ENCODE measurements around the gene SLIT3.

SLIT3 gene

DNA sequence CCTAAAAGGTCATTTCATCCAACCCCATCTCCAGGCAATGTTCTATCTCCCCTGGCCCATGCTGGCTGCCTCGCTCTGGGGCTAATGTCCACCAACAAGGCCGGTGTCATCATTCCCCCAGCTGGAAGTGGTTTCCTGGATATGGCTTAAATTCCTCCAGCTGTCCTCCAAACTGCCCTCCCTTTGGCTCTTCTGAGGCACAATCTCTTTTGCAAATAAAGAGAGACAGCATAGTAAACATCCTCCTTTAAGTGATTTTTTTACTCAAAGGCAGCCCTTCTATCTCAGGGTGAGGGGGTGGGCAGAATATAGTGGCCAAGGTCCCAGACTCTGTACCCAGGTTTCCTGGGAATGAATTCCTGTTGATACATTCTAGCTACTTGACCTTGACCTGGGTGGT, 604.3 kb downstream of the SLIT3 start:
- no peak for DNase-seq (ENCODE audit: low read depth)

DNA sequence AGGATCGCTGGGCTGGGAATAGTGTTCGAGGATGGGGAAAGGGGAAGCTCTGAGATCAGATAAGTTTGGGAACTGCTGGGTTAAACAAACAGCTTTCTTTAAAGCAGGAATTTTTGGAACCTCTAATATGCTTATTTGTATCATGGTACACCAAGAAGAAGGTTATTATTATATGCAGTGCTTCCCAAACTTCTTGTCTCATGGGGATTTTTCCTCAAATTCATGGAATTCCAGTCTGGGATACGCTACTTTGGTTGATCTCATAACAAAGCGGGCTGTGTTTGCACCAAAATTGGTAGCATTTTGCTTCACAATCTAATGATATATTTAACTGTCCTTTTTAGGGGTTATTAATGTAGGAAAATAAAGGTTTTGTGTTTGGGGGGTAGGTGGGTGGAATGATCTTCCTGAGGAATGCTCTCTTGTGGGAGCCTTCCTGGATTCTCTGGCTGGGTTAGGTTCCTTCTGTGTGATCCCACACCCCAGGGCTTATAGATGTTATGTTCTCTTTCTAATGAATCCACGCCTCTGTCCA, 605.6 kb downstream of the SLIT3 start:
- DNase-seq (ENCODE audit: low read depth) = no peak

DNA sequence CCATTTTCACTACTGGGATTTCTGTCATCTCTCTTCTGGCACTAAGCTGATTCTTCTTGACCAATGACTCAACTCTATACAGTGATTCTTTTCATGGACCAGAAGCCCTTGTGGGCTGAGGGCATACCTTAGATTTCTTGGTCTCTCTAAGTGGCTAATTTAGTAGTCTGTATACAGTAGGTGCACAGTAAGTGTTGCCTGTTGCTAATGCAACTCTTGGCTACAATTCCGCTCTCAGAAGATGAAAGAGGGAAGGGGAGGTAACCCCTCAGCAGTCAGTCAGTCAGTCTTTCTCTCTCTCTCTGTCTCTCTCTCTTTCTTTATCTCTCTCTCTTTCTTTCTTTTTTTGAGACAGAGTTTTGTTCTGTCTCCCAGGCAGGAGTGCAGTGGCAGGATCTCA, 606.6 kb downstream of the SLIT3 start:
- DNase-seq (ENCODE audit: low read depth) = no peak

DNA sequence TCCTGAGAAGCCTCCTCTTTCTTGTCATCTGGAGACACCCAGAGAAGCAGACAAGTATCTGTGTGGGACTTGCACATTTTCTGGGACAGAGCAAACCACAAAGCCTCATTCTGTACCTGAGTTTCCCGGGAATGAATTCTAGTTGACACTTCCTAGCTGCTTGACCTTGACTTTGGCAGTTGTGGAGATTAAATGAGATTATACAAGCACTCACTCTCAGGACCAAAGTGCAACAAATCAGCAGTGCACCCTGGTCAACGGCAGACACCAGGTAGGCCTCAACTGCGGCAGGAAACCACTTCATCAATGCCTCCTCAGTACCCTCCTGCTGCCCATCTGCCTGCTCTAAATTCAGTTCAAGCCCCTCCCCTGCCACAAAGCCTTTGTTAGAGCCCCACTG, 607.1 kb downstream of the SLIT3 start:
- DNase-seq (ENCODE audit: low read depth) = no peak

DNA sequence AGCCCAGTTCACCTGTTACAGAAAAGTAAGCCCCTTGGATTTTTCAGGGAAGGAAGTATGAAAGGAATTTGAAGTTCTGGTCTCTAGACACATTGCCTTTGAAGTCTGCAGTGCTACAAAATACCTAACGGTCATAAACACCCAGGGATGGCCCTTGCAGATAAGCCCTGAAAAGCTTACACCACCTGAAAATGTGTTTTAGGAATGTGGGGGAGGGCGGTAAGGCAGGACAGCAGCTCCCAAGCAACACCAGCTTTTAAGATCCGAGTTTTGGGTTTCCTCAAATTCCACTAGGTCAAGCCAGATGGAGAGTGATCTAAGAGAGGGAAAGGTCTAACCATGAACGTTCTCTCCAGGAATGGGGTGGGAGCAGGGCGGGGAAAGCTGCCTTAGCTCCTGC, 607.6 kb downstream of the SLIT3 start:
- no peak for DNase-seq (ENCODE audit: low read depth)

DNA sequence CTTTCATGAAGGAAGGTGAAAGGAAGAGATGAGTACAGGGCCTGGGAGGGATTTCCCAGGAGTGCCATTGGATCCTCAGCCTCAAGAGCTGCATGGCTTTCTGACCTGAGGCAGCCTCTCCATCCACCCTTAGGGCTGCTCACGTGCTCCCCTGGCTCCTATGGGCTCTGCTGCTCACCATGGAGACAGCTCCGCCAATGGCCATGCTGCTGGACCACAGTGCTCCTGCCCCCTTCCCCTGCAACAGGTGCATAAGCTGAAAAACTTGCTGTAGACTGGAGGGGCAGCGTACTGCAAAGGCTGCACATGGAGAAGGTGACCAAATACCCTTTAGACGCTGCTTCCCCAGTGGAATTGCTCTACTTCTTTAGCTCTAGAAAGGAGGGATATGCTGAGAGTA, 609.0 kb downstream of the SLIT3 start:
- DNase-seq (ENCODE audit: low read depth) = no peak

DNA sequence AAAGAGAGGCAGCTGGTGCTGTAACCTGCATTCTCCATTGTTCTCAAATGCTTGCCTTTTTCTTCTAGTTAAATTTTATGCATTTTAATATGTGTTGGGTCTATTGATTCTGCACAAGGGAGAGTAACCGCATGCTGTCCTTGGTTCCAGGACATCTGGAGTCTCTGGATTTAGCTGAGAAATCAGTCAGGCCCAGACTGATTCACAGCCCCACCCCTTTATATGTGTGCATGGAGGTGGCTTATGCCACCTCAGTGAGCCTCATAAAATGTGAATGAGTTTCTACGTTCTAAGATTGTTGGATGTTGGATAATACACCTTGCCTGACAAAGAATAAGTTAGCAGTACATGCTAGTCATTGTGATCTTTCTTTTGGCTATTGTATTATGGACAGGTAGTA, 611.7 kb downstream of the SLIT3 start:
- DNase-seq (ENCODE audit: low read depth) = no peak

DNA sequence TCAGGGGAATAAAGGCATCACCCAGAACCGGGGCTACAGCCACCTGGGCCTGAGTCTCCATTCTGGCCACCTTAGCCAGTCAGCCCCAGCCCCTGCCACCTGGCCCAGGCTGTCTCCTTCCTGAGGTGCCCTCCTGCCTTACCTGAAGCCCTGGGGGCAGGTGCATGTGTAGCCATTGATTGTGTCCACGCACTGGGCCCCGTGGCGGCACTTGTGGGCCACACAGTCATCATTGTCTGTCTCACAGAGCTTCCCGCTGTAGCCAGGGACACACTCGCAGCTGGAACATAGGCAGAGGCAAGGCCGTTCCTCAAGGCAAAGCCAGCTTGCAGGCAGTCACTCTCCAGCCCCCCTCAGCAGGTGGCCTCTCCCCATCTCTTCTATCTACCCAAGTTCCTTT, 614.1 kb downstream of the SLIT3 start:
- no peak for DNase-seq (ENCODE audit: low read depth)

DNA sequence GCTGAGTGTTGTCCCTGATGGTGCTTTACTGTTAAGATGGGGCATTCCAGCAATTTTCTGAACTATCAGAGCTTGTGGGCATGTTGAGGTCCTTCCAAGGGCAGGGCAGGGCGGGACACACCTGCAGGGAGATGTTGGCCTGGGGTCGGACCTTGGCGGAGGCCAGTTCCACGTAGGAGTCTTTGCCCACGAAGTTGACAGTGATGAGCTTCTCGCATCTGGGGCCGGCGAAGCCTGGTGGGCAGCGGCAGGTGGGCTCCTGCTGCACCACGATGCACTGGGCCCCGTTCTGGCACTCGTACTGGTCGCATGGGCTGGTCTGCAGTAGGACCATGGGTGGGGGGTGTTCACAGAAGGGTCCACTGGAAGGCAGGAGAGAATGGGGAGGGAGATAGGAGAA, 615.4 kb downstream of the SLIT3 start:
- DNase-seq (ENCODE audit: low read depth) = no peak

DNA sequence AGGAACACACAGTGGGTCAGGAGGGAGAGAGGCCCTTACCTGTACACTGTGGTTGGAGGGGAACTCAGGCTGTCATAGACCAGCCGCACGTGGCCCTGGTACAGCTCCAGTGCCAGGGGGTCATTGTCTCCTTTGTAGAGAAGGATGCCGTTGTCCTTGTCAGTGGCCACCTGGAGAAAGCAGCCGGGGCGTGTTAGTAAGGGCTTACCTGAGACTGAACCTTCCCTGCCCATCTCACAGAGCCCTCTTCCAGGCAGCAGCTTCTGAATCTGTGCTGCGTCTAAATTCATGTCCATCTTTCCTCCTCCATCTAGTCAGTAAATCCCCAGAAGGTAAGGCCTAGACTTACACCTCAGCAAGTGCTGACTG, 617.0 kb downstream of the SLIT3 start:
- no peak for DNase-seq (ENCODE audit: low read depth)

DNA sequence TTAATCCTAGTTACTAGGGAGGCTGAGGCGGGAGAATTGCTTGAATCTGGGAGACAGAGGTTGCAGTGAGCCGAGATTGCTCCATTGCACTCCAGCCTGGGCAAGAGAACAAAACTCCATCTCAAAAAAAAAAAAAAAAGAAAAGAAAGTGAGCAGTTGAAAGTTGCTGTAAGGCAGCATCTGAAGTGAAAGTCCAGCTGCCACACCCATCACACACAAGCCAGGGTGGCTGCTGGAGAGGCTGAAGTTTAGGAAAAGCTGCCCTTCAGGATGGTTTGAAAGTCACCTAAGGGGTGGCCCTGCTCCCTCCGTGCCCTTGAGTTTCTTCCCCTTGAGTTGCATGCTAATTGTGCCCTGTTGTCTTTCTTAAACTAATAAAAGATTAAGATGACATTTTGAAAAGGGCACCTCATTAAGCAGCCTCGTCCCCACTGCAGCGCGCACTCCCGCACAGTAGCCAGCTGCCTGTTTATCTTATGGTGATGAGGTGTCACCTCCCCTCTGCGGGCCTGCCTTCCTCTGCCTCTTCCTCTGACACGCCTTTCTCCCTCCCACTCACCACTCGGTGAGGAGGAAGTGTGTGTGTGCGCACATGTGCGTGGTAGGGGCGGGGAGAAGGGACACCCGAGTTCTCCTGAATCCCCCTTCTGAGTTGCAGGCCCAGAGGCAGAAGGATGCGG, 617.6 kb downstream of the SLIT3 start:
- no peak for DNase-seq (ENCODE audit: low read depth)

DNA sequence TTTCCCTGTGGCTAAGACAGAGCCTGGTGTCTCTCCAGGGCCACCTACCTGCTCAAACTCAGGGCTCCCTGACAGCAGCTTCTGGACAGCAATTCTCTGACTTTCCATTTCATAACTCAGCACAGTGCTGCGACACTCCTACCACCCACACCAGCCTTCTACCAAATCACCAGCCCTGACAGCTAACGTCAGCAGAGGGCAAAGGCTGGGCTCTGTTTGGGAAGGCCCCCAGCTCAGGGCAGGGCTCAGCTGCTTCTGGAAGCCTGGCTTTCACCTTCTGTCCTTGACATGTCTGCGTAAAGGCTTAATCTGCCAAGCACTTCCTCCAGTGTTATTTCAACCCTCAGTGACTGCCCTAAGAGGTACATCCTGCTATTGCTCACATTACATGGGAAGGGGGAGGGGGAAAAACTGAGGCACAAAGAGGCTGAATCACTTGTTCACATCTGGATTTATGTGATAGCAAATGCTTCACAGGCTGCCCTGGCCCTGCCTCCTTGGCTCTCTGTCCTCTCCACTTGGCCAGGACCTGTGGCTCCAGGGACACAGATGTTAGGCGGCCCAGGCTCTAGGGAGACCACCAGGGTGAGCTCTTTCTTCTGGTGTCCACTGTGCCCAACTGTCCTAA, 619.3 kb downstream of the SLIT3 start:
- DNase-seq (ENCODE audit: low read depth) = no peak

DNA sequence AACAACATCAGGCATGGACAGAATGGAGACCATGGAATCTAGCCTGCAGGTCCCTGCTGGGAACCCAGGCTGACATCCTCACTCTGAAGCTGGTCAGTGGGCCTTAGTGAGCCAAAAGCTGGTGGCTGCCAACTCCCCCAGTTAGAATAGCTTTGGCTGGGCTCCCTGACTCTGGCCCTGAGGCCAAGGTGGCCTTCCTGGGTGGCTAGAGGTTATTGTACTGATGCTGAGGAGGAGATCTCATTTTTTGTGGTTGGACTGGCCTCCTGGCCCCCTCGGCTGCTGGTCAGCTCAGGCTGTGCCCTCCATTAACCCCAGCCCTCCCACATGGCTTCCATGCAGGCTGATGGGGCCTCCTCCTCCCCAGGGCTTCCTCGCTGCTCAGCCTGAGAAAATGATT, 620.5 kb downstream of the SLIT3 start:
- DNase-seq (ENCODE audit: low read depth) = no peak

DNA sequence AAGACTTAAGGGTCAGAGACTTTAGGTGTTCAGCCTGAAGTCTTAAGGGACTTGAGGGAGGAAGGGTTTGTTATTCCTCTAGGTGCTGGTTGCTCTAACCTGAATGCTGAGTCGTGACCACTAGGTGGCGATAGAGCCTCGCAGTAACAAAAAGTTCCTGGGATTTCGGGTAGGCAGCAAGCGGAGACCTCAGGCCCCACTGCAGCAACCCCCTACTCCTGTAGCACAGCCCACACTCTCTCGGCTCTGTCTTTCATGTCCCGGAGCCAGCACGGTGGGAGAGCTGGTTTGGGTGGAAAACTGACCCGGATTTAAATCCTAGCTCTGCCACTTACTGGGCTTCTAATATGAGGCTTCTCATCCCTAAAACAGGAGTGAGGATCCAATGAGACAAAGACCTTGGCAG, 621.4 kb downstream of the SLIT3 start:
- peak; percentile 43 for DNase-seq (ENCODE audit: low read depth)

DNA sequence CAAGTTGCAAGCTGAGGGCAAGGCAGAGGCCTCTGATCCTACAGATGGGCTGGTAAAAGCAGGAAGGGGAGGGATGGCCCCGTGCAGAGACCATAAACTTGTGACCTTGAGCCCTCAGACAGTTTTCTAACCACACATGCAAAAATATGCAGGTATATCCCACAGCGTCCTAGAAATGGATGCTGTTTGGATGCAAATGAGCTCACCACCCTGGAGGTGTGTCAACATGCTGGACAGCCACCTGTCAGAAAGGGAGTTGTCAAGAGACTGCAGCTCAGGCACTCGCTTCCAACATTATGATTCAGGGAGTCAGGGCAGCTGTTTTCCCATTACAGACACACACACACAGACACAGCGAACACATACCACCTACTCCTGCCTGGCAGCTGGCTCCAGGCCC, 624.4 kb downstream of the SLIT3 start:
- no peak for DNase-seq (ENCODE audit: low read depth)

DNA sequence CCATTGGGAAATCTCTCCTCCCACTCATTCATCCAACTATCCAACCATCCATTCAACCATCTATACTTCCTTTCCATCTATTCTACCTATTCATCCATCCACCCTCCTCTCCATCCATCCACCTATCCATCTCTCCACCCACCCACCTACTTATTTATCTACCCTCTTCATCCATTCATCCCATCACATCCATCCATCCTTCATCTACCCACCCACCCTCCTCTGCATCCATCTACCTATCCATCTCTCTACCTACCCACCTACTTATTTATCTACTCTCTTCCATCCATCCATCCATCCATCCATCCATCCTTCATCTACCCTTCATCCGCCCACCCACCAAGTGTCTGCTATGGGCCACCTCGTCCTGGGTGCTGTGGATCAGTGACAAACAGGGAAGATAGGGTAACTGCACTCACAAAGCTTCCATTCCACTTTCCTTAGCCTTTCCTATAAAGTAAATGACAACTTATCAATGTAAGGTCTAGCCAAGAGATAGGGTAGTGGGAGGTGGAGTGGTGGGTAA, 625.0 kb downstream of the SLIT3 start:
- DNase-seq (ENCODE audit: low read depth) = no peak

DNA sequence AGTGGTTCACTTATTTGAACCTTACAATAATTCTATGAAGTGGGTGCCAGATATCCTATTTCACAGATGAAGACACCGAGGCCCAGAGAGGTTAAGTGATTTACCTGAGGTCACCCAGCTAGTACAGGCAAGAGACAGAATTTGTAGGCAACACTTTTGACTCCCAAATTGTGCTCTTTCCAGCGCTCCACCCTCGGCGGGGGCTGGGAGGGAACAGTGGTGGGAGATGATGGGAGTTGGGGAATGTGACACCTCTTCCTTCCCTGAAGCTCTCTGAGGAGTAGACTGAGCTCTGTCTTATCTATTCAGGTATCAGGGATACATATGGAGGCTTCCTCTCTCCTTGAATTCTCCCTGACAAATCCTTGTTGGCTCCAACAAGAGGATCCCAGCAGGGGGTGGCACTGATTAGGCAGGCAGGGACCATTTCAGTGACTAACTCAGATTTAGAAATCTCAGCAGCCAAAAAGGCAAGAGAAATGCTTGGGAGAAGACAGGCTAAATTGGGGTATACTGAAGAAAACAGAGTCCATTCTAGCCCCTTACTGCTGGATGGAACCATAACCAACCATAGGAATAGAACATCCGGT, 626.0 kb downstream of the SLIT3 start:
- DNase-seq (ENCODE audit: low read depth) = no peak

DNA sequence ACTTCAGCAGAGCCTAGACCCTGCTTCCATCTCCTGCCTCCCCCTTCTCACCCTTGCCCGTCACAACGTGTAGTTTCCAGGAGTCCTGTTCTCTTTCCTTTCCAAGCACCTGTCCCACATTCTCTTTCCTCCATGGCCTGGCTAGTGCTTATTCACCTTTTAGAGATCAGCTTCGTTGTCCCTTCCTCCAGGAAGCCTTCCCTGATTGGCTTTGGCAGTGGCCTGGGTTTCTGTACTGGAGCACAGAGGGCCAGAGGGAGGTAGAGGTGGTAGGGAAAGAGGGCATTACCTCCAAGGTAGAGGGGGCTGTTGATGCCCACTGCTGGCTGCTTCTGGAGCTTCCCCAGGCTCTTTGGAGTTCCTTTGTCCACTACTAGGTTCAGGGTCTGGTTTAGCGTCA, 628.1 kb downstream of the SLIT3 start:
- no peak for DNase-seq (ENCODE audit: low read depth)

DNA sequence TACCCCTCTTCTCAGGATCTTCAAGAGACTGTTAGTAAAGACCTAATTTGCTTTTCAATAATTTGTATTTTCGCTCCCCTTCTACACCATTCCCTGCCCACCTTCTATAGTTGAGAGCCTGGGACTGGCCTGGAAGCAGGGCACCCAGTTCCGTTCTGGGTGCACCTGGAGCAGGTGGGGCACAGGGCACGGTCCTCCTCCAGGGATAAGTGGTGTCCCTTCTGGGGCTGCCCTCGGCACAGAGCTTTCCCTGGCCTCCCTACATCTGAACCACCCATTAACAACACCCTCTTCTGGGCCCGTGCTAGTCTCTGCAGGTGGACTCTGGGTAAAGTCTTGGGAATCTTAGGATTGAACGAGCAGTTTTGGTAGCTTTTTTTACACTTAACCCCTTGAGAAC, 628.9 kb downstream of the SLIT3 start:
- DNase-seq (ENCODE audit: low read depth) = no peak

DNA sequence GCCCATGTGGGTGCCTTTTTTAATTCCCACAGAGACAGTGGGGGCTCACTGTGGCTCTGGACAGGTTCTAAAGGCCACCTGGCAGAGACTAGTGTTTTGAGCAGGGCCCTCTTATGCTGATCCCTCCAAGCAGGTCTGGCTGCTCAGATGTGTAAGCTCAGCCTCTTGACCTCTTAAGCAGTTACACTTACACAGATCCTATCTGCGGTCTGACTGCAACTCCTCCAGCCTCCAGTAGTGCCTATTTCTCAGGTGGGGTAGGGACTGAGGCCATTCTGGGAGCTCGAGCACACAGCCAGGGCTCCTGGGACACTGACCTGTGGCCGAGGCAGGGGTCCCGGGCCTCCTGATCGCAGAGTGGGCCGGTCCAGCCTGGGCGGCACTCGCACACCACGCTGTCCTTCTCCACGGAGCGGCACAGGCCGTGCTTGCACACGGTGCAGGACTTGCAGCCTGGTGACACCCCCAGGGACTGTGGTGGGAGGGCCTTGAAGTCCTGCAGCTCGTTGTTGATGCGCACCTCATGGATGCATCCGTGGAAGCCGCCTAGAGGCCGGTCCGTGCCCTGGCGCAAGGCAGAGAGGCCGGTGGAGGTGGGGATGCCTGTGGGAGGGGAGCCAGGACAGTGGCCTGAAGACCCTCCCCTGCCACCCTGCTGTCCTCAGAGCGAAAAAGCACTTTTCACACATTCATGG, 629.9 kb downstream of the SLIT3 start:
- DNase-seq (ENCODE audit: low read depth) = no peak

DNA sequence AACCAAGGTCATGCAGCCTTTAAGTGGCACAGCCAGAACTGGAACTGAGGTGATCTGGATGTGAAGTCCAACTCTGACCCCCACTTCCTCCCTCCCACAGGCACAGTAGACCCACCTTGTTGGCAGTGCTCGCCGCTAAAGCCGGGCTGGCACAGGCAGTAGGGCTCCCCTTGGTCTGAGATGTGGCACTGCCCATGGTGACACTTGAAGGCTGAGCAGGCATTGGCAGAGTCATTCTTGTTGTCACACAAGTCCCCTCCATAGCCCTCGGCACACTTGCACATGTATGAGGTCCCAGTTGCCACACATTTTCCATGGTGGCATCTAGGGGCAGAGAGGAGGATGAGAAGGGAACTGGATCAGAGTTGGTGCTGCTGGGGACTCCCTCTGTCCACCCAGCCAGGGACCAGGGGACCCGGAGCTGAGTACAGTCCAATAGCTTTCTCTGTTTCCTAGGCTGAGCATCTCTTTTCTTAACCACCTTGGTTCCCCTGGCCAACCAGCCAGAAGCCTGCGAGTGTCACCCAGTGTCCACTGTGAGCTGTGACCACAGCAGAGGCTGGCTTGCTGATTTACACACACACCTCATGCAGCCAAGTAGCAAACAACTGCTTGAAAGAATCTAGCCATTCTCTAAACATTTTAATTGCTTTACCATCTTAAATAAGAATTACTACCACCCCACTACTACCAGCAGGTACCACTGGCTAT, 631.1 kb downstream of the SLIT3 start:
- DNase-seq (ENCODE audit: low read depth) = no peak

DNA sequence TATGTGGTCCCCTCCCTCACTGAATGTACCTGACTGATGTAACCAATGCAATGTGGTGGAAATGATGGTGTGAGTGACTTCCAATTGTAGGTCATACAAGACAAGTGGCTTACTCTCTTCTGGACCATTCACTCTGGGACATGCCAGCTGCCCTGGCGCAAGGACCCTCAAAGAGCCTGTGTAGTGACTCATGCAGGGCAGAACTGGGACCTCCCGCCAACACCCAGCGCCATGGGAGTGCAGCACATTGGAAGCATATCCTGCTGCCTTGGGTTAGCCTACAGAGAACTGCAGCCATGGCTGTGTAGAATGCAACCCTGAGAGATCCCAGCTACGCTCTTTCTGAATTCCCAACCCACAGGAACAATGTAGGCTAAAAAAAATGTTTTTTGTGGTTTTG, 631.8 kb downstream of the SLIT3 start:
- no peak for DNase-seq (ENCODE audit: low read depth)
